ENCODE measurements around the gene ROMO1. TPM values are rescaled to one million over a fixed set of nuclear protein-coding genes. Genes with fewer than 3 reads are reported as not detected.
A peak's percentile ranks its signal among the peaks of the same experiment; 100 is the strongest.
"Not testable (repeated sequence)": the region's sequence is repeated elsewhere in the genome, so short reads cannot be mapped to it uniquely, and the experiment has no call there.

ROMO1 gene
- total RNA-seq, 2 donors from 2014 or later: 263 to 409 TPM

DNA sequence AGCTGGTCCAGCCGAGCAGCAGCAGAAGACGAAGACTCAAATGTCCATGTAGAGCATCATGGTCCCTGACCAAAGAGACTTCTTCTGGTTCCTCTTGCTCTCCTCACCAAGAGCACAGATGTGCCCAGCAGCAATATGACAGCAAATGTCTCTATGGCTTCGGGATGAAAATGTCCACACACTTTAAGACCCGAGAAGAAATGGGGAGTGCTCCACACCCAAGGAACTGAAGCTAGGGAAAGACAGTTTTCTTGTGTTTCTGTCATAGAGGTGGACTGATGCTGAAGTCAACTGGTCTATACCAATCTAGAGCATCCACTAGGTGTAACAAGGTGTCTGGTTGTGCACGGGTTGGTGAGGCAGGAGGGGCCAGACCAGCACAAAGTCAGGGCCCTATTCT lies 30.0 kb upstream of the ROMO1 start:
- Histone ChIP-seq H3K36me3 (peaks cover 48% of the 10 kb centered on the region), H3K9me3 (no peaks in the 10 kb centered on the region), H3K4me3 (no peak overlapping the region), H3K4me1 (no peaks in the 10 kb centered on the region), H3K27me3 (no peaks in the 10 kb centered on the region), H3K27ac (no peak overlapping the region)
- no peak for DNase-seq (ENCODE audit: low spot score)
- TF ChIP-seq, protein P1, sequence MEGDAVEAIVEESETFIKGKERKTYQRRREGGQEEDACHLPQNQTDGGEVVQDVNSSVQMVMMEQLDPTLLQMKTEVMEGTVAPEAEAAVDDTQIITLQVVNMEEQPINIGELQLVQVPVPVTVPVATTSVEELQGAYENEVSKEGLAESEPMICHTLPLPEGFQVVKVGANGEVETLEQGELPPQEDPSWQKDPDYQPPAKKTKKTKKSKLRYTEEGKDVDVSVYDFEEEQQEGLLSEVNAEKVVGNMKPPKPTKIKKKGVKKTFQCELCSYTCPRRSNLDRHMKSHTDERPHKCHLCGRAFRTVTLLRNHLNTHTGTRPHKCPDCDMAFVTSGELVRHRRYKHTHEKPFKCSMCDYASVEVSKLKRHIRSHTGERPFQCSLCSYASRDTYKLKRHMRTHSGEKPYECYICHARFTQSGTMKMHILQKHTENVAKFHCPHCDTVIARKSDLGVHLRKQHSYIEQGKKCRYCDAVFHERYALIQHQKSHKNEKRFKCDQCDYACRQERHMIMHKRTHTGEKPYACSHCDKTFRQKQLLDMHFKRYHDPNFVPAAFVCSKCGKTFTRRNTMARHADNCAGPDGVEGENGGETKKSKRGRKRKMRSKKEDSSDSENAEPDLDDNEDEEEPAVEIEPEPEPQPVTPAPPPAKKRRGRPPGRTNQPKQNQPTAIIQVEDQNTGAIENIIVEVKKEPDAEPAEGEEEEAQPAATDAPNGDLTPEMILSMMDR (IDR thresholded peaks at IDR 0.05): no peak

DNA sequence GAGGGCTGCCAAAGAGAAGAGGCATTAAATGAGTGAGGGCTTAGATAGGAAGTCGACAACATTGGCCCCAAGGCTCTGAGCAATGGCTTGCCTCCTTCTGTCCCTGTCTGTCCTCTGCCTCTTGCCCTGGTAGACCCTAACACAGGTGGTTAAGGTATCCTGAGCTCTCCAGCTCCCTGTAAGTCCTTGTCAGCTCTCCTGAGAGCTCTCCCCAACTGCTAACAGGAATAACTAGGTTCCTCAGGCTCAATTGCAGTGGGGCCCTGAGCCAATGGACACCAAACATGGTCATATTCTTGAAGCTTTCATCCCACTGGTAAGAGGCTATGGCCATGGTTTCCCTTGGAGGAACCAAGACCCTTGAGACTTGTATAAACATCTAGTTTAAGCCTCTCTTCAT lies 29.5 kb upstream of the ROMO1 start:
- DNase-seq (ENCODE audit: low spot score): no peak
- Histone ChIP-seq H3K4me3 (no peak overlapping the region), H3K9me3 (no peaks in the 10 kb centered on the region), H3K27ac (no peak overlapping the region), H3K36me3 (peaks cover 53% of the 10 kb centered on the region), H3K27me3 (no peaks in the 10 kb centered on the region), H3K4me1 (no peaks in the 10 kb centered on the region)
- TF ChIP-seq, protein P1 (IDR thresholded peaks at IDR 0.05): no peak

DNA sequence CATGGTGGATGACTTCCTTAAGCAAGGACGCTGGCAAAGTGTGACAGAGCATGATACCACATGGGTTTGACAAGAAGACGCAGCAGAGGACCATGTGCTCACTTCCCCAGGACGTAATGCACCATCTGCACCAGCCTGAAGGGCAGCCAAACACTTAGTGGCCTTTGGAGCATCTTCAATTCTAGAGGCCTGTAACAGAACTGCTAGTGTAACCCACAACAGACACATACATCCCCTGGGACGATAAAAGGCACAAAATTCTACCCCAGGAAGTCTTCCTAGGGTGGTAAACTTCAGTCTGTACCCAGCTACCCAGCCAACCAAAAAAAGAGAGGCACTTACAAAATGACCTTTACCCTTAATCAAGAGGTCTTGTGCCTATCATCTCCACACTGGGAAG lies 25.3 kb upstream of the ROMO1 start:
- DNase-seq (ENCODE audit: low spot score): no peak
- Histone ChIP-seq H3K4me1 (no peaks in the 10 kb centered on the region), H3K36me3 (peaks cover 46% of the 10 kb centered on the region), H3K4me3 (no peak overlapping the region), H3K27me3 (no peaks in the 10 kb centered on the region), H3K27ac (no peak overlapping the region), H3K9me3 (no peaks in the 10 kb centered on the region)
- TF ChIP-seq, protein P1 (IDR thresholded peaks at IDR 0.05): no peak

DNA sequence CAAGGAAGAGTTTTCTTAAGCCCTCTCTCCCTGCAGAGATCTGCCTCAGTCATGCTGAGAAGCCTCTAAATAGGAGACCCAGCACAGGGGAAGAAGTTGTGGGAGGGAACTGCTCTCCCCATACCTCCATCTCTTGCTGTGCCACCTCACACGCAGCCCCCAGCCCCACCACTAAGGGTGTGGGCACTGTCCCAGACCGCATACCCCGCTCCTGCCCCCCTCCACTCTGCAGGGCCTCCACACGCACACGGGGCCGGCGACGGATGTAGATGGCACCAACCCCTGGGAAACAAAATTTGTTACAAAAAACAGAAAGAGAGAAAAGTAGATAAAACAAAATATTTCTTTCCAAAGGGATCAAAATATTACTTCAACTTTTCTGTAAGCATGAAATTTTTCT lies 24.3 kb upstream of the ROMO1 start:
- no peak overlapping the region for H3K4me3 ChIP-seq
- no peak overlapping the region for H3K27ac ChIP-seq
- no peaks in the 10 kb centered on the region for H3K9me3 ChIP-seq
- DNase-seq (ENCODE audit: low spot score): peak; percentile 13
- no peaks in the 10 kb centered on the region for H3K4me1 ChIP-seq
- H3K27me3 ChIP-seq: no peaks in the 10 kb centered on the region
- TF ChIP-seq, protein P1 (IDR thresholded peaks at IDR 0.05): no peak
- H3K36me3 ChIP-seq: peaks cover 38% of the 10 kb centered on the region

DNA sequence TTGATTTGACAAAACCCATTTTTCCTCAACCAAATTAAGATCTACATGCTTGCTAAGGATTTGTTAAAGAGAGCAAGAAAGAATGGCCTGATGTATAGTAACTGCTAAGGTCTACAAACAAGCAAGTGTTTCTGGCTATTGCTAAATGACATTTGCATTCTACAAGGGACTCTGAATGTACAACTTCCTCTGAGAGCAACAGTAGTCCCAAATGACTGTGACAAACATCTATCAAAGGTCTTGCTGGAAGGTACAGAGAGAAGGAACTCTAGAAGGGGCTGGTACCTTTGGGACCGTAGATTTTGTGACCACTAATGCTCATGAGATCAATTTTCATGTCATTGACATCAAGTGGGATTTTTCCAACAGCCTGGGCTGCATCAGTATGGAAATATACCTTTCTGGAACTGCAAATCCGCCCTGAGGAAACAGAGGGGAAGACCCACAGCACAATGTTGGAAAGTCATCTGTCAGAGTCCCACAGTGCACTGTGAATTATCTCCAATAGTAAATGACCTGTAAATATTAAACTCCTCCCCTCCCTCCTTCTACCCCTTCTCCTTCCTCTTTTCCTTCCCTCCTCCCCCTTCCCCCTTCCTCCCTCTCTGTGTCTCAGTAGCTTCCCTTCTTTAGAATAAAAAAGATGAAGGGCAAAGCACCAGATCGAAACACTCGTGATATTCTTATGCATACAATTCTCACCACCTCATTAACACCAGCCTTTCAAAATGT lies 18.6 kb upstream of the ROMO1 start:
- no peak overlapping the region for H3K27ac ChIP-seq
- TF ChIP-seq, protein P1 (IDR thresholded peaks at IDR 0.05): no peak
- H3K27me3 ChIP-seq: no peaks in the 10 kb centered on the region
- DNase-seq (ENCODE audit: low spot score): peak; percentile 21
- no peaks in the 10 kb centered on the region for H3K4me1 ChIP-seq
- H3K9me3 ChIP-seq: no peaks in the 10 kb centered on the region
- no peaks in the 10 kb centered on the region for H3K36me3 ChIP-seq
- no peak overlapping the region for H3K4me3 ChIP-seq

DNA sequence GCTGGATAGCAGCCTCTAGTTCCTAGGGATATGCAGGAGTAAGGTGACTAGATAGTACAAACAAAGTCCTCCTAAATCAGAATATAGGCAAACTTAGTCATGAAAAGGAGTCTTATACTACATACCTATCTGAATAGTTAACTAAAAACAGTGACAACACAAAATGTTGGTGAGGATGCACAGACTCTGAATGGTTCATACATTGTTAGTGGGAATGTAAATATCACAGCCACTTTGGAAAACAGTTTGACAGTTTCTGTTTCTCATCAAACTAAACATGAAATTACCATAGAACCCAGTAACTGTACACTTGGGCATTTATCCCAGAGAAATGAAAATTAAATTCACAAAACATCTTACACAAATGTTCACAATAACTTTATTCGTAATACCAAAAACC lies 17.2 kb upstream of the ROMO1 start:
- H3K27me3 ChIP-seq: no peaks in the 10 kb centered on the region
- peaks cover 2% of the 10 kb centered on the region for H3K36me3 ChIP-seq
- no peak overlapping the region for H3K27ac ChIP-seq
- no peaks in the 10 kb centered on the region for H3K9me3 ChIP-seq
- H3K4me1 ChIP-seq: no peaks in the 10 kb centered on the region
- no peak for DNase-seq (ENCODE audit: low spot score)
- H3K4me3 ChIP-seq: no peak overlapping the region
- TF ChIP-seq, protein P1 (IDR thresholded peaks at IDR 0.05): no peak

DNA sequence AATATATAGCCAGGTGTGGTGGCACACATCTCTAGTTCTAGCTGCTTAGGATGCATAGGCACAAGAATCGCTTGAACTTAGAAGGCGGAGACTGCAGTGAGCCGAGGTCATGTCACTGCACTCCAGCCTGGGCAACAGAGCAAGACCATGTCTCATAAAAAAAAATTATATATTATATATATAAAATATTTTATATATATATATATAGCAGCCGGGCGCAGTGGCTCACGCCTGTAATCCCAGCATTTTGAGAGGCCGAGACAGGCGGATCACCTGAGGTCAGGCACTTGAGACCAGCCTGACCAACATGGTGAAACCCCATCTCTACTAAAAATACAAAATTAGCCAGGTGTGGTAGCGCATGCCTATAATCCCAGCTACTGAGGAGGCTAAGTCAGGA lies 13.8 kb upstream of the ROMO1 start:
- H3K4me1 ChIP-seq, H3K9me3 ChIP-seq, H3K27ac ChIP-seq, H3K4me3 ChIP-seq, H3K27me3 ChIP-seq: not testable (repeated sequence)
- DNase-seq (ENCODE audit: low spot score): peak; percentile 53
- peaks cover 27% of the 10 kb centered on the region for H3K36me3 ChIP-seq

DNA sequence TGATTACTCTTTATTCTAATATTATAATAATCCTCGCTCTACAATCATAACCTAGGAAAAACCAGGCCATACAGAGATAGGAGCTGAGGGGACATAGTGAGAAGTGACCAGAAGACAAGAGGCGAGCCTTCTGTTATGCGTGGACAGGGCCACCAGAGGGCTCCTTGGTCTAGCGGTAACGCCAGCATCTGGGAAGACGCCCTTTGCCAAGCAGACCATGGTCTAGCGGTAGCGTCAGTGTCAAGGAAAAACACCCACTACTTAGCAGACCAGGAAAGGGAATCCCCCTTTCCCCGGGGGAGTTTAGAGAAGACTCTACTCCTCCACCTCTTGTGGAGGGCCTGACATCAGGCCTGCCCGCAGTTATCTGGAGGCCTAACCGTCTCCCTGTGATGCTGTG lies 12.3 kb upstream of the ROMO1 start:
- H3K27me3 ChIP-seq, H3K4me1 ChIP-seq: not testable (repeated sequence)
- H3K36me3 ChIP-seq: peaks cover 38% of the 10 kb centered on the region

More for the DNA sequence above, 12.3 kb upstream of the ROMO1 start:
- peak; percentile 40 for DNase-seq (ENCODE audit: low spot score)
- H3K9me3 ChIP-seq, H3K27ac ChIP-seq, H3K4me3 ChIP-seq: not testable (repeated sequence)
